Upper lobe of right lung (tissue), 1 donor: ENCODE measurements around the gene SCRT2. TPM values are rescaled to one million over a fixed set of nuclear protein-coding genes. Genes with fewer than 3 reads are reported as not detected.

Source experiments
- ATAC-seq: fragments of 200-7000 bp; cut with Tn5 transposase; one replicate; pipeline ENCODE4 v1.9.1; 2020; ENCODE audit warnings: mild to moderate bottlenecking, moderate library complexity
- DNase-seq: peaks from one replicate; pipeline ENCODE4 v3.0.0-alpha.2; 2020
- H3K27ac ChIP-seq: fragments of 200-600 bp; one replicate; pipeline ENCODE4 v1.8.0; 2022
- H3K27me3 ChIP-seq: fragments of 200-600 bp; one replicate; pipeline ENCODE4 v1.8.0; 2022; ENCODE audit warnings: mild to moderate bottlenecking
- H3K36me3 ChIP-seq: fragments of 200-600 bp; one replicate; pipeline ENCODE4 v1.8.0; 2022
- H3K4me1 ChIP-seq: fragments of 200-600 bp; one replicate; pipeline ENCODE4 v1.8.0; 2022
- H3K4me3 ChIP-seq: fragments of 200-600 bp; one replicate; pipeline ENCODE4 v1.8.0; 2022; ENCODE audit warnings: mild to moderate bottlenecking
- H3K9me3 ChIP-seq: fragments of 200-600 bp; one replicate; pipeline ENCODE4 v1.8.0; 2022
- intact Hi-C: fragments of 100-400 bp; cut with DNase I; formaldehyde crosslinking; loops from one replicate; pipeline ENCODE4 v1.11.0; 2022
- total RNA-seq: library from RNA; stranded (reverse); fragmentation: NEBNext Ultra II Directional; extraction: Animal tissue kit (Norgen Biotek cat#: 25700); gene quantifications from one replicate; pipeline ENCODE4 v1.2.1, GENCODE V29; 2021
- TF ChIP-seq, protein P1 (sequence below): fragments of 200-600 bp; IDR thresholded peaks from one replicate; pipeline ENCODE4 v1.8.0; 2022; ENCODE audit warnings: antibody characterized with exemption
- donor health status: DM: no; HTN: yes; CAD: no; lungs with severe emphysema.

Gene SCRT2
- total RNA-seq, 1 donor from 2014 or later = not detected

DNA sequence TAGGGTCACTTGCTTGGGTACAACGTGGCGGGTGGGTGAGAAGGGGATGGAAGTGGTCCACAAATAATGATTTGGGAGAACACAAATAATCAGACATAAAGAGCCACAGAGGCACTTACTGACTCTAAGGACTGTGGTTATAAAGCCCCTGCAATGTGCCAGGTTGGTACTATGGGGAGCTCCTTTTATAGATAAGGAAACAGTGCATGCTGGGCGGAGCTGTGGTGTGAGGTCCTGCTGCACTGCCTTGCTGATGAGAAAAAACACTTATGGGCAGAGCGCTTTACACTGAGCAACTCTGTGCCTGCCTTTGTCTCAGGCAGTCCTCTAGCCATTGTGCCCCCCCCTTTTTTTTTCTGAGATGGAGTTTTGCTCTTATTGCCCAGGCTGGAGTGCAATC lies 29.1 kb upstream of the SCRT2 start:
- DNase-seq (no peak), ATAC-seq (no peak)
- Histone ChIP-seq H3K4me1 (no peaks in the 10 kb centered on the region), H3K9me3 (no peaks in the 10 kb centered on the region), H3K27me3 (peaks cover 28% of the 10 kb centered on the region), H3K4me3 (no peak overlapping the region), H3K36me3 (no peaks in the 10 kb centered on the region), H3K27ac (no peak overlapping the region)
- TF ChIP-seq, protein P1, sequence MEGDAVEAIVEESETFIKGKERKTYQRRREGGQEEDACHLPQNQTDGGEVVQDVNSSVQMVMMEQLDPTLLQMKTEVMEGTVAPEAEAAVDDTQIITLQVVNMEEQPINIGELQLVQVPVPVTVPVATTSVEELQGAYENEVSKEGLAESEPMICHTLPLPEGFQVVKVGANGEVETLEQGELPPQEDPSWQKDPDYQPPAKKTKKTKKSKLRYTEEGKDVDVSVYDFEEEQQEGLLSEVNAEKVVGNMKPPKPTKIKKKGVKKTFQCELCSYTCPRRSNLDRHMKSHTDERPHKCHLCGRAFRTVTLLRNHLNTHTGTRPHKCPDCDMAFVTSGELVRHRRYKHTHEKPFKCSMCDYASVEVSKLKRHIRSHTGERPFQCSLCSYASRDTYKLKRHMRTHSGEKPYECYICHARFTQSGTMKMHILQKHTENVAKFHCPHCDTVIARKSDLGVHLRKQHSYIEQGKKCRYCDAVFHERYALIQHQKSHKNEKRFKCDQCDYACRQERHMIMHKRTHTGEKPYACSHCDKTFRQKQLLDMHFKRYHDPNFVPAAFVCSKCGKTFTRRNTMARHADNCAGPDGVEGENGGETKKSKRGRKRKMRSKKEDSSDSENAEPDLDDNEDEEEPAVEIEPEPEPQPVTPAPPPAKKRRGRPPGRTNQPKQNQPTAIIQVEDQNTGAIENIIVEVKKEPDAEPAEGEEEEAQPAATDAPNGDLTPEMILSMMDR = no peak
- intact Hi-C loops = no loop called here

DNA sequence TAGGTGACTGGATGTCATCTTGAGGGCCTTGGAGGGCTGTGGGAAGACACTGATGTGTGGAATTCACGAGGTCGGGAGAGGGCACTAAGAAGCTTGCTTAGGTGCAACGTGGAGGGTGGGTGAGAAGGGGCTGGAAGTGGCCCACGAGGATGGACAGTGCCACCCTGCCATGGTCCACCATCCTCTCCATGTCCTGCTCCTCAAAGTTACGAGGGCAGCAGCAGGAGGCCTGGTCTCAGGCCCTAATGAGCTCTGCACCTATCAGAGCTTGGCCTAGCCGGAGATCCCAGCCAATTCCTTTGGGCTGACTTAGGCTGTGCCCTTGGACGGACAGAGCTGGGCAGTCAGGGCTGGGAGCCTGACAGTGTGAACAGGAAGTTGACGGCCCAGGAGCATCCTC lies 27.8 kb upstream of the SCRT2 start:
- ATAC-seq (no peak), DNase-seq (no peak)
- peaks cover 17% of the 10 kb centered on the region for H3K27me3 ChIP-seq
- no peaks in the 10 kb centered on the region for H3K36me3 ChIP-seq
- H3K27ac ChIP-seq = no peak overlapping the region
- H3K9me3 ChIP-seq = no peaks in the 10 kb centered on the region
- intact Hi-C loops = no loop called here
- H3K4me1 ChIP-seq = no peaks in the 10 kb centered on the region
- H3K4me3 ChIP-seq = no peak overlapping the region
- TF ChIP-seq, protein P1 = no peak

DNA sequence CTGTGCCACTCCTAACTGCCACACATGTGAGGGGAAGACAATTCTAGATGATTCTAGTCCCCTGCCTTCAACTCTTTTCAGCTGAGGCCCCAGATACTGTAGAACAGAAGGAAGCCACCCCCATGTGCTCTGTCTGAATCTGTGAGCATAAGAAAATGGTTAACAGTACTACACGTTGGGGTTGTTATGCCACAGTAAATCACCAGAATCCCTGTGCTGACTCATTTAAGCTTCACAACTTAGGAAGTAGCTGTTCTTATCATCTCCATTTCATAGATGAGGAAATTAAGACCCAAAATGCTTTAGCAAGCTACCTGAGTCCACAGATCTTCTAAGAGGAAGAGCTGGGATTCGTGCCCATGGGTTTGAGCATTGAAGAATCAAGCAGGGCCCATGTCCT lies 27.4 kb upstream of the SCRT2 start:
- Histone ChIP-seq H3K27ac (no peak overlapping the region), H3K27me3 (peaks cover 17% of the 10 kb centered on the region), H3K4me3 (no peak overlapping the region), H3K9me3 (no peaks in the 10 kb centered on the region), H3K36me3 (no peaks in the 10 kb centered on the region), H3K4me1 (no peaks in the 10 kb centered on the region)
- intact Hi-C loops = no loop called here
- ATAC-seq = no peak
- no peak for DNase-seq
- TF ChIP-seq, protein P1 = no peak

DNA sequence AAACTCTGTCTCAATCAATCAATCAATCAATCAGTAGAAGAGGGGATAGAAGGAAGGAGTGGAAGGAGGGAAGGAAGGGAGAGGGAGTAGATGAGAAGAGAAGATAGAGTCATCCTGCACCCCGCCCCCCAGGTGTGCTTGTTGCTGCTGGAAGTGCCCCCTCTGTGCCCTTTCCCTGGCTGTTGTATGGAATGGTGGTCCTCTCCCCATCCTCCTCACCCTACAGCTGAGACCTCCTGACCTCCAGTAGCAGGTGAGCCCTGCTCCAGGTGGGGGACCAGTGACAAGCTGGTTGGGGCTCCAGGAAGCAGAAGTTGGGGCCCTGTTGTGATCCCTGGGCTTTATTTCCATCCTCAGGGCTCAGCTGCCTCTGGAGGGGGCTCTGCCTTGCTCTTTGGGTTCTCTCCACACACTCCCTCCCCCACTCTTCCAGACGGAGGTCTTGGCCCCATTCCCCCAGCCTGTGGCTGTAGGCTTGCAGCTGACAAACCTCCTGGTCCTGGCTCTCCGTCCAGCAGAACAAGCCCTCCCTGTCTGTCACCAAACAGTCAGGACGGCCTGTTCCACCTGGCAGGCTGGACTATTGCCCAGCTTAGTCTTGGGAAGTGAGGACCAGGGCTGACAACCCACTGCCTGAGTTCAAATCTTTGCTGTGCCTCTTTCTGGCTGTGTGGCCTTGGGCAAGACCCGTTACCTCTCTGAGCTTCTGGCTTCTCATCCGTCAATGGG lies 26.0 kb upstream of the SCRT2 start:
- no peak for ATAC-seq

DNA sequence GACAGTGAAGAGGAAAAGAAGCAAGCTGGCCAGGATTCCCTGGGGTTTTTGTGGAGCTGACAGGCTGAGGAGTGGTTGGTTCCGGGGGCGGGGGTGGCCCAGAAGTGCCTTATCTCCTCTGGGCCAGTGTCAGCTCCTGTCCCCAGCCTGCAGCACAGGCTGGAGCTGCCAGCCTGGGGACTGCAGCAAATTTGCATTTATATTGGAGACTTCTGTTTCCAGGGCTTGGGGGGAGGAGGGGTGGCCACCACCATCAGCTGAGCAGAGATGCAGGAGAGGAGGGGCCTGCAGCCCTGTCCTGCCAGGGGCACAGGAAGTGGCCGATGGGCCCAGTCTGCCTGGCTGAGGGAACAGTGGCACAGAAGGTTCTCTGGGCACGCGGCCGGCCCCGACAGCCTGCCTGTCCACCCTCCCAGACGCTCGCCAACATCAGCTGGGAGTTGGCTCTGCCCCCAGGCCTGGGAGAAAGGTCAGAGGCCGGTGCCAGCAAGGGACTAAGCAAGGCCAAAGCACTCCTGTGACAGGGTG lies 24.3 kb upstream of the SCRT2 start:
- DNase-seq (no peak), ATAC-seq (no peak)
- TF ChIP-seq, protein P1 = no peak
- Histone ChIP-seq H3K4me3 (no peak overlapping the region), H3K27me3 (peaks cover 12% of the 10 kb centered on the region), H3K36me3 (no peaks in the 10 kb centered on the region), H3K4me1 (no peaks in the 10 kb centered on the region), H3K9me3 (no peaks in the 10 kb centered on the region), H3K27ac (no peak overlapping the region)
- intact Hi-C loops = no loop called here

More for the DNA sequence above, 26.0 kb upstream of the SCRT2 start:
- intact Hi-C loops = no loop called here
- H3K4me3 ChIP-seq = no peak overlapping the region
- H3K4me1 ChIP-seq = no peaks in the 10 kb centered on the region
- TF ChIP-seq, protein P1 = no peak
- H3K9me3 ChIP-seq = no peaks in the 10 kb centered on the region
- no peaks in the 10 kb centered on the region for H3K36me3 ChIP-seq
- H3K27ac ChIP-seq = no peak overlapping the region
- peaks cover 21% of the 10 kb centered on the region for H3K27me3 ChIP-seq
- no peak for DNase-seq
